NCI-H226 (cell line): ENCODE data around the gene ACADM.
A peak's percentile ranks its signal among the peaks of the same experiment; 100 is the strongest.
"Not testable (repeated sequence)": the region's sequence is repeated elsewhere in the genome, so short reads cannot be mapped to it uniquely, and the experiment has no call there.

Experiments
- DNase-seq: peaks from one replicate; pipeline ENCODE4 v3.0.0-alpha.2; 2015

The ACADM gene

GRCh38 chr1:75742047-75742625 lies 17.6 kb downstream of the ACADM start:
- no peak for DNase-seq

GRCh38 chr1:75745276-75745675 lies 20.8 kb downstream of the ACADM start:
- DNase-seq: no peak

- DNase-seq: not testable (repeated sequence)
Measured at GRCh38 chr1:75757210-75757609, 32.7 kb downstream of the ACADM start.

DNA sequence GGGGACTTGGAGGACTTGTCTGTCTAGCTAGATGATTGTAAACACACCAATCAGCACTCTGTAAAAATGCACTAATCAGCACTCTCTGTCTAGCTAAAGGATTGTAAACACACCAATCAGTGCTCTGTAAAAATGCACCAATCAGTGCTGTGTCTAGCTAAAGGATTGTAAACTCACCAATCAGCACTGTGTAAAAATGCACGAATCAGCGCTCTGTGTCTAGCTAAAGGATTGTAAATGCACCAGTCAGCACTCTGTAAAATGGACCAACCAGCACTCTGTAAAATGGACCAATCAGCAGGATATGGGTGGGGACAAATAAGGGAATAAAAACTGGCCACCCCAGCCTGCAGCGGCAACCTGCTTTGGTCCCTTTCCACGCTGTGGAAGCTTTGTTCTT lies 34.0 kb downstream of the ACADM start:
- not testable (repeated sequence) for DNase-seq

- no peak for DNase-seq
Measured at GRCh38 chr1:75764057-75764655, 39.6 kb downstream of the ACADM start.

DNA sequence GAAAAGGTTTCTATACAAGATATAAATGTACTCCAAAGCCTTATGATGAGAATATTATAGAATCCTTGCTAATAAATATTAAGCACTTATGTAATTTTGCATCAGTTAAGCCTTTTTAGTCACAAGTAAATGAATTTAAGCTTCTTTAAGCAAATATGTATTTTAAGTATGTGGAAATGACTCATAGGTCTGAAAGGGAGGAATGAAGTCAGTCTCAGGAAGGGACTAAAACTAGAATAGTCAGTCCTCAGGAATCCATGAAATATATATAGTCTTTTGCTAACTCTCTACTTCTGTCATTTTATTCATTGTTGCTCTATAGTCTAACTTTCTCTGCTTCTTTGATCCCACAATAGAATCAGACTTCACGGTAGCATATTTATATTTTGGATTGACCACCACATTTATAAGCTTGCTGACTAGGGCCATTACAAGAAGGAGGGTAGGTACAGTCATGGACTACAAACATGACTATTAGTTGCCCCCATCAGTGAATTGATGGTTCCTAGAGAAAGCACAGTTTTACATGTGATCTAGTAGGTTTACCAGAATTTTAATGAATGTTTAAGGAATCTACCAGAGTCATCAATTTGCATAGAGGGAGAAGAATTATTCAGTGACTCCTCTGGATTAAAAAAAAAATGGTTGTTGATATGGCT lies 41.3 kb downstream of the ACADM start:
- peak; percentile 63 for DNase-seq

GRCh38 chr1:75768016-75768415 lies 43.5 kb downstream of the ACADM start:
- peak; percentile 64 for DNase-seq

- no peak for DNase-seq
Measured at GRCh38 chr1:75770761-75771160, 46.3 kb downstream of the ACADM start.

GRCh38 chr1:75771978-75772377 lies 47.5 kb downstream of the ACADM start:
- no peak for DNase-seq

DNA sequence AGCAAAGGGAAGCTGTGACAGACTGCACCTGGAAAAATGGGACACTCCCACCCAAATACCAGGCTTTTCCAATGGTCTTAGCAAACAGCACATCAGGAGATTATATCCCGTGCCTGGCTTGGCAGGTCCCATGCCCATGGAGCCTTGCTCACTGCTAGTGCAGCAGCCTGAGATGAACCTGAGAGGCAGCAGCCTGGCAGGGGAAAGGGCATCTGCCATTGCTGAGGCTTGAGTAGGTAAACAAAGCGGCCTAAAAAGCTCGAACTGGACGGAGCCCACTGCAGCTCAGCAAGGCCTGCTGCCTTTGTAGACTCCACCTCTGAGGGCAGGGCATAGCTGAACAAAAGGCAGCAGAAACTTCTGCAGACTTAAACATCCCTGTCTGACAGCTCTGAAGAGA lies 53.3 kb downstream of the ACADM start:
- not testable (repeated sequence) for DNase-seq

DNA sequence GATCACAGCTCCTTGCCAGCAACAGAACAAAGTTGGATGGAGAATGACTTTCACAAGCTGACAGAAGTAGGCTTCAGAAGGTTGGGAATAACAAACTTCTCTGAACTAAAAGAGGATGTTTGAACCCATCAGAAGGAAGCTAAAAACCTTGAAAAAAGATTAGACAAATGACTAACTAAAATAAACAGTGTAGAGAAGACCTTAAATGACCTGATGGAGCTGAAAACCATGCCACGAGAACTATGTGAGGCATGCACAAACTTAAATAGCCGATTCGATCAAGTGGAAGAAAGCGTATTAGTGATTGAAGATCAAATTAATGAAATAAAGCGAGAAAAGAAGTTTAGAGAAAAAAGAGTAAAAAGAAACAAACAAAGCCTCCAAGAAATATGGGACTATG lies 54.2 kb downstream of the ACADM start:
- not testable (repeated sequence) for DNase-seq

- not testable (repeated sequence) for DNase-seq
Measured at GRCh38 chr1:75780183-75780582, 55.7 kb downstream of the ACADM start.

DNA sequence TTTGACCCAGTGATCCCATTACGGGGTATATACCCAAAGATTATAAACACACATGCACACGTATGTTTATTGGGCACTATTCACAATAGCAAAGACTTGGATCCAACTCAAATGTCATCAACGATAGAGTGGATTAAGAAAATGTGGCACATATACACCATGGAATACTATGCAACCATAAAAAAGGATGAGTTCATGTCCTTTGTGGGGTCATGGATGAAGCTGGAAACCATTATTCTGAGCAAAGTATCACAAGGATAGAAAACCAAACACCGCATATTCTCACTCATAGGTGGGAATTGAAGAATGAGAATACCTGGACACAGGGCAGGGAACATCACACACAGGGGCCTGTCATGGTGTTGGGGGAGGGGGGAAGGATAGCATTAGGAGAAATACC lies 59.4 kb downstream of the ACADM start:
- DNase-seq: not testable (repeated sequence)

GRCh38 chr1:75785320-75785982 lies 60.9 kb downstream of the ACADM start:
- DNase-seq: no peak

DNA sequence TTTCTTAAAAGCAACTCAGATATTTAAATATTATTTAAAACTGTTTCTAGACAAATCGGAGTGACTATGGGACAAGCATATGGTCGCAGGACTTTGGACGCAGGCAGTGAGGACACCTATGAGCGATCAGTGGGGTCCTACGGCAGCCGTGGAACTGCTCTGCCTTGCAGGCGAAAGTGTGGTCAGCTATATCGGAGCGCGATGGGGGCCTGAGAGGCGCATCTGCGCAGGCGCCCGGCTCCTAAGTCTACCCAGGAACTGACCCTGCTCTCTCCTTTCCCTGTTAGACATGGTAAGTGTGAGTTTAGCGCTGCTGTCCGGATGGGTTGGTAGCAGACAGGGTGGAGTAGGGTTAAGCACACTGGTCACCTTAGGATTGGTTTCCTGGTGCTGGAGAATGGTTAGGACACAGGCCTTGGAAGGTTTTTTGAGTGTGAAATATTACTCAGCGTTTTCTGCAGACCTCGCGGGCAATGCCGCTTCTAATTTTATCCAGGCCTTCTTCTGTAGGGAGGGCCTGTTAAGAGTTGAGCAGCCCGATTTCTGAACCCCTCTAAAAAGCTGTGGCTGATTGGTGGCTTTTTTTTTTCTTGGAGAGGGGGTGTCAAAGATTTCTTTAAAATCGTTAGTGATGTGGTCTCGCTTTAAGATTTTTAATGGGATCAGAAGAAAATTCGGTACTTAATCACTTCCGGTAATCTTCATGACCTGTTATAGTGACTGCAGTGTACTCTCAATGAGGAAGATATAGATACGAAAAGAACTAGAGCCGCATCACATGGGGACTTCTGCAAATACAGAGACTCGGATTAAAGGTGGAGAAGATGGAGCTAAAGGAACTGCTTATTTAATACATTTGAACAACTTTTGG lies 61.7 kb downstream of the ACADM start, which contains the start of gene RABGGTB:
Gene RABGGTB (plus strand): TSS at position 274 of the 871 bp plus-strand sequence. CDS start 16 bp downstream, at position 290.
- DNase-seq: peak; percentile 89

- DNase-seq: no peak
Measured at GRCh38 chr1:75786901-75787493, 62.5 kb downstream of the ACADM start.

DNA sequence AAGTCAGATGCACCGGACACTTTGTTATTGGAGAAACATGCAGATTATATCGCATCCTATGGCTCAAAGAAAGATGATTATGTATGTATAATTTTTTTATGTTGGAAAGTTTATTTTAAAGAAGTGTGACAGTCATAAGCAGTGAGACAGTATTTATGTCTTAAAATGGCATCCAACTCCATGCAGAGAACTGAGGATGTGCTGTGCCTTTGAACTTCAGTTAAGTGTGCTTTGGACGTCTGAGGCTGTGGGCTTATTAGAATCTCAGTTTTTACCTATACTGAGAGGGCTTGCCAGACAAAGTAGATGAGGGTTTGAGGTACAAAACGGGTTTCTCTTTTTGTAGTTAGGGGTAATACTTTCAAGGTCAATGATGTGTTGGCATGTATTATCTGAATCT lies 63.0 kb downstream of the ACADM start:
- DNase-seq: no peak

DNA sequence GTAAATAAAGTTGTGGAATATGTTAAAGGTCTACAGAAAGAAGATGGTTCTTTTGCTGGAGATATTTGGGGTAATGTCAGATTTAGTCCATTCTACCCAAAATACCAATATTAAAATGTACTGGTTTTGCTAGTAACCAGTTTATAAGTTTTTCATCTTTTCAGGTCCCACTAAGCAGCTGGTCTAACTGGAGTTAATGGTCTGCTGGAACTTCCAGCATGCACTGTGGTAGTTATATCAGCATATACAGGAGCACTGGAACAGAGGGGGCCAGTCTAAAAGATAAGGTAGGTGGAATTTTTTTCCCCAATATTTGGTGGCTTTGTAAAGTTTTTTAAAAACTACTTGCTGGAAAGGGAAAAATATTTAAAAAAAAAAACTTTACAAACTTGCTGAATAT lies 65.5 kb downstream of the ACADM start:
- no peak for DNase-seq

- no peak for DNase-seq
Measured at GRCh38 chr1:75791022-75791421, 66.5 kb downstream of the ACADM start.

DNA sequence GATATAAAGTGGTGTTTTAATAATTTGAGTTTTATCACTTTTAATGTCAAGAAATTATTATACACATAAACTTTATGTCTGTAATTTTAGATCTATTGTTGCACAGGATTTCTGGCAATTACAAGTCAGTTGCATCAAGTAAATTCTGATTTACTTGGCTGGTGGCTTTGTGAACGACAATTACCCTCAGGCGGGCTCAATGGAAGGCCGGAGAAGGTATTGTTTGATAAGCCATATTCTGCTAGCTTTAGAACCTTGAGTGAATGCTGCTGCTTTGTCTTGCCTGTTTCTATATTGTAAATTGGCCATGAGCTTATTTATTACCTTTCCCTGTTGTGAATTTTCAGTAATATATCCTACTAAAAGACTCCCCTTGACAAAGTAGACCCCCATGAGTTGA lies 67.6 kb downstream of the ACADM start:
- DNase-seq: no peak

GRCh38 chr1:75794382-75794781 lies 69.9 kb downstream of the ACADM start:
- DNase-seq: no peak

DNA sequence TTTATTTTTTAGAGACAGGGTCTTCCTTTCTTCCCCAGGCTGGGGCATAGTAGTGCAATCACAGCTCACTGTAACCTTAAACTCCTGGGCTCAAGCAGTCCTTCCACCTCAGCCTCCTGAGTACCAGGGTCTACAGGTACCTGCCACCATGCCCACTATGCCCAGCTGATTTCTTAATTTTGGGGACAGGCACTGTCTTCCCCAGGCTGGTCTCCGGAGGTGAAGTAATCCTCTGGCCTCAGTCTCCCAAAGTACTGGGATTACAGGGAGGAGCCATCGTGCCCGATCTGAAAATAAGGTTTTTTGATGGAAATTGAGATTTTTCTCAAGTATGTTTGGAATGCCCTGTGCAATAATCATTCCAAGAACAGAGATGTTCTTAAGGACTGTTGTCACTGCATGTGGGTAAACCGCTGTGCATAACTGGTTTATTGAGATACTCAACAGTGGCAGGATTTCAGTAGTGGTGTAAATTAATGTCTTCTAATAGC lies 71.2 kb downstream of the ACADM start:
- no peak for DNase-seq
